ENCODE measurements around the gene IRAK1.

IRAK1 gene

GRCh38 chrX:153966841-153967535 is 52.7 kb downstream of the IRAK1 start:
- H3K27ac ChIP-seq = peak overlapping the region; percentile 98
- TF ChIP-seq, protein P1, sequence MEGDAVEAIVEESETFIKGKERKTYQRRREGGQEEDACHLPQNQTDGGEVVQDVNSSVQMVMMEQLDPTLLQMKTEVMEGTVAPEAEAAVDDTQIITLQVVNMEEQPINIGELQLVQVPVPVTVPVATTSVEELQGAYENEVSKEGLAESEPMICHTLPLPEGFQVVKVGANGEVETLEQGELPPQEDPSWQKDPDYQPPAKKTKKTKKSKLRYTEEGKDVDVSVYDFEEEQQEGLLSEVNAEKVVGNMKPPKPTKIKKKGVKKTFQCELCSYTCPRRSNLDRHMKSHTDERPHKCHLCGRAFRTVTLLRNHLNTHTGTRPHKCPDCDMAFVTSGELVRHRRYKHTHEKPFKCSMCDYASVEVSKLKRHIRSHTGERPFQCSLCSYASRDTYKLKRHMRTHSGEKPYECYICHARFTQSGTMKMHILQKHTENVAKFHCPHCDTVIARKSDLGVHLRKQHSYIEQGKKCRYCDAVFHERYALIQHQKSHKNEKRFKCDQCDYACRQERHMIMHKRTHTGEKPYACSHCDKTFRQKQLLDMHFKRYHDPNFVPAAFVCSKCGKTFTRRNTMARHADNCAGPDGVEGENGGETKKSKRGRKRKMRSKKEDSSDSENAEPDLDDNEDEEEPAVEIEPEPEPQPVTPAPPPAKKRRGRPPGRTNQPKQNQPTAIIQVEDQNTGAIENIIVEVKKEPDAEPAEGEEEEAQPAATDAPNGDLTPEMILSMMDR (conservative IDR thresholded peaks at IDR 0.05) = no peak

GRCh38 chrX:153966283-153966688 is 53.4 kb downstream of the IRAK1 start:
- TF ChIP-seq, protein P1 (conservative IDR thresholded peaks at IDR 0.05) = no peak
- H3K27ac ChIP-seq = peak overlapping the region; percentile 98; the same call in 1 of the 2 replicates

- TF ChIP-seq, protein P1 (conservative IDR thresholded peaks at IDR 0.05) = no peak
- no peak overlapping the region for H3K27ac ChIP-seq
These were observed 54.3 kb downstream of the IRAK1 start for GRCh38 chrX:153965406-153965805.

- TF ChIP-seq, protein P1 (conservative IDR thresholded peaks at IDR 0.05) = no peak
- no peak overlapping the region for H3K27ac ChIP-seq
These were observed 55.6 kb downstream of the IRAK1 start for GRCh38 chrX:153964105-153964504.

DNA sequence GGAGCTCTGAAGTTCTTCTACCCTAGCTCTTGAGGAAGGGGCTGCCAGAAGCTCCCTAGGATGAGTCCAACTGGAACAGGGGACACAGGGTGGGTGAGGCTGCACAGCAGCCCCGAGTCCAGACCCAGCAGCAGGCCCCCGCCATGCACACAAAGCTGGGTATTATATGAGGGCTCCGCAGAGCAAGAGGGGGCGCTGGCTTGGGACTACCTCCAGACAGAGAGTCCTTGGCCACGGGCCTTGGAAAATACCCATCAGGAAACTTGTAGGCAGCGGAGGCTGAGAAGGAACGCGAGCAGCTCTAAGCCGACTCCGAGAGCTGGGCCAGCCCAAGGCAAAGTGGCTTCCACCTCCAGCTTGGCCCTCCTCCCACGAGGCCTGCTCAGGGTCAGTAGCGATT is 56.2 kb downstream of the IRAK1 start:
- TF ChIP-seq, protein P1 (conservative IDR thresholded peaks at IDR 0.05) = no peak
- no peak overlapping the region for H3K27ac ChIP-seq

DNA sequence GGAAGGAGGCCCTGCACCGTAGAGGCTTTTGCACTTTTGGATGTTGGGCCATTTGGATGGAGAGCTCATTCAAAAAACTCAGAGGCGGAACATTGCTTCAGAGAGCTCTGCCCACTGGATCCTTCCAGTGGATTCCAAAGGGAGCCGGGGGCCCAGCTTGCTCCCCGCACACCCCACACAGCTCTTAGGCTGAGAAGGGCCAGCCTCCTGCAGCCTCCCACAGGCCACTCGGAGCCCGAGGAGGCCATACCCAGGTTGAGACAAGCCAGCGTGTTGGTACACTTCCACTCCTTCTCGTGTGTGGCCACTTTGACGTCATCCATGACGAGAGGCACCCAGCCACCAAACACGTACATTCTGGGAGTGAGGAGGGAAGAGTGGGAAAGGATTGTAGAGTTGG is 58.4 kb downstream of the IRAK1 start:
- H3K27ac ChIP-seq = no peak overlapping the region
- TF ChIP-seq, protein P1 (conservative IDR thresholded peaks at IDR 0.05) = no peak

- no peak overlapping the region for H3K27ac ChIP-seq
- TF ChIP-seq, protein P1 (conservative IDR thresholded peaks at IDR 0.05) = no peak
These were observed 58.9 kb downstream of the IRAK1 start for GRCh38 chrX:153960786-153961185.
